Smooth muscle cell (in vitro differentiated cells): ENCODE measurements around the gene PEPD. TPM values are rescaled to one million over a fixed set of nuclear protein-coding genes. Genes with fewer than 3 reads are reported as not detected.

Experiments
- DNase-seq: peaks from one replicate; lab custom pipeline; 2025; ENCODE audit not compliant: unreplicated experiment; lab: John Stamatoyannopoulos, UW
- H2AFZ ChIP-seq: fragments of 200-600 bp; sonication (generic); 2 replicates; pipeline ENCODE4 v1.6.0; 2016; ENCODE audit warnings: antibody characterized with exemption, low read depth, mild to moderate bottlenecking
- H3F3A ChIP-seq: fragments of 200-600 bp; sonication (generic); 2 replicates; pipeline ENCODE4 v1.6.0; 2017; ENCODE audit warnings: antibody characterized with exemption, low read depth
- H3K27ac ChIP-seq: fragments of 200-600 bp; sonication (generic); 2 replicates; pipeline ENCODE4 v1.5.1; 2016; ENCODE audit warnings: low read depth, mild to moderate bottlenecking
- H3K27me3 ChIP-seq: fragments of 200-600 bp; sonication (generic); 2 replicates; pipeline ENCODE4 v1.6.1; 2016; ENCODE audit warnings: low read depth, mild to moderate bottlenecking
- H3K36me3 ChIP-seq: fragments of 200-600 bp; sonication (generic); 2 replicates; pipeline ENCODE4 v1.5.1; 2016; ENCODE audit warnings: low read depth
- H3K4me1 ChIP-seq: fragments of 200-600 bp; sonication (generic); 2 replicates; pipeline ENCODE4 v1.5.1; 2016; ENCODE audit warnings: low read depth
- H3K4me2 ChIP-seq: fragments of 200-600 bp; sonication (generic); 2 replicates; pipeline ENCODE4 v1.6.0; 2016; ENCODE audit warnings: mild to moderate bottlenecking
- H3K4me3 ChIP-seq: fragments of 200-600 bp; sonication (generic); 2 replicates; pipeline ENCODE4 v1.5.1; 2016; ENCODE audit warnings: mild to moderate bottlenecking
- H3K79me2 ChIP-seq: fragments of 200-600 bp; sonication (generic); 2 replicates; pipeline ENCODE4 v1.6.0; 2016; ENCODE audit warnings: low read depth, mild to moderate bottlenecking
- H3K9ac ChIP-seq: fragments of 200-600 bp; sonication (generic); 2 replicates; pipeline ENCODE4 v1.6.0; 2016; ENCODE audit warnings: low read depth
- H3K9me3 ChIP-seq: fragments of 200-600 bp; sonication (generic); replicated peaks from 2 replicates; pipeline ENCODE4 v1.5.1; 2016; ENCODE audit warnings: low read depth
- H4K20me1 ChIP-seq: fragments of 200-600 bp; sonication (generic); 2 replicates; pipeline ENCODE4 v1.6.0; 2016; ENCODE audit warnings: low read depth
- WGBS: methylation state at CpG from one replicate; pipeline ENCODE4 v1.1.7; 2016; ENCODE audit warnings: low lambda C conversion rate; 5-methylcytosine and 5-hydroxymethylcytosine counted together
- polyA plus RNA-seq: library from polyadenylated mRNA; unstranded; fragments of >200 nt; fragmentation: Nextera tagmentation; extraction: Ambion mirVana; gene quantifications from 2 replicates; pipeline ENCODE4 v1.2.1, GENCODE V29; 2016
- total RNA-seq: library from RNA; depleted of rRNA; stranded (reverse); fragments of >200 nt; gene quantifications from 2 replicates; pipeline ENCODE4 v1.2.3, GENCODE V29; 2014
- TF ChIP-seq, protein P1 (sequence below): fragments of 200-600 bp; sonication (generic); IDR thresholded peaks from 2 replicates; pipeline ENCODE4 v1.5.1; 2017; ENCODE audit warnings: borderline replicate concordance, mild to moderate bottlenecking, antibody characterized with exemption; ENCODE audit not compliant: insufficient read depth, poor library complexity, severe bottlenecking

The PEPD gene
- total and polyA plus RNA-seq, 2 experiments from 2014 or later = 57.2 to 70.4 TPM

DNA sequence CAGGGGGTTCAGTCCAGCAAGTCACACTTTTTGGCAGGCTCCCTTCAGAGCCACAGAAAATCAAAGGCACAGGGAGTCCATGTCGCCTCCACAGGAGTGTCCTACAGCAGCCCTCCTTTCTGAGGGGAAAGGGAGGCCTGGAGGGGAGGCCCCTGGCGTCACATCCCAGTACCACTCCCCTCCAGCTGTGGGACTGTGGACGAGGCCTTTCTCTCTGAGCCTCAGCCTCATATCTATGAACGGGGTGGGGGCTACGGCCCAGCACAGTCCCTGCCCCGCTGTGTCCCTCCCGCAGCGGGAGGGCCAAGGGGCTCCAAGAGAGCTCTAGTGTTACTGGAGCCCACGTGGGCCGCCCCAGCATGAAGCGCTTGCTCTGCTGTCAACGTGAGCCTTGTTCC, 23.8 kb downstream of the PEPD start:
- H3K36me3 ChIP-seq = no peaks in the 10 kb centered on the region
- no peak overlapping the region for H3K4me3 ChIP-seq
- no peak overlapping the region for H3K4me2 ChIP-seq
- H2AFZ ChIP-seq = no peak overlapping the region
- no peaks in the 10 kb centered on the region for H3K9me3 ChIP-seq
- no peaks in the 10 kb centered on the region for H3K27me3 ChIP-seq
- no peaks in the 10 kb centered on the region for H3K4me1 ChIP-seq
- TF ChIP-seq, protein P1, sequence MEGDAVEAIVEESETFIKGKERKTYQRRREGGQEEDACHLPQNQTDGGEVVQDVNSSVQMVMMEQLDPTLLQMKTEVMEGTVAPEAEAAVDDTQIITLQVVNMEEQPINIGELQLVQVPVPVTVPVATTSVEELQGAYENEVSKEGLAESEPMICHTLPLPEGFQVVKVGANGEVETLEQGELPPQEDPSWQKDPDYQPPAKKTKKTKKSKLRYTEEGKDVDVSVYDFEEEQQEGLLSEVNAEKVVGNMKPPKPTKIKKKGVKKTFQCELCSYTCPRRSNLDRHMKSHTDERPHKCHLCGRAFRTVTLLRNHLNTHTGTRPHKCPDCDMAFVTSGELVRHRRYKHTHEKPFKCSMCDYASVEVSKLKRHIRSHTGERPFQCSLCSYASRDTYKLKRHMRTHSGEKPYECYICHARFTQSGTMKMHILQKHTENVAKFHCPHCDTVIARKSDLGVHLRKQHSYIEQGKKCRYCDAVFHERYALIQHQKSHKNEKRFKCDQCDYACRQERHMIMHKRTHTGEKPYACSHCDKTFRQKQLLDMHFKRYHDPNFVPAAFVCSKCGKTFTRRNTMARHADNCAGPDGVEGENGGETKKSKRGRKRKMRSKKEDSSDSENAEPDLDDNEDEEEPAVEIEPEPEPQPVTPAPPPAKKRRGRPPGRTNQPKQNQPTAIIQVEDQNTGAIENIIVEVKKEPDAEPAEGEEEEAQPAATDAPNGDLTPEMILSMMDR = no peak
- H4K20me1 ChIP-seq = no peaks in the 10 kb centered on the region
- 95% methylated on average over 12 of the region's 12 CpGs for WGBS
- no peaks in the 10 kb centered on the region for H3K79me2 ChIP-seq
- H3K27ac ChIP-seq = no peak overlapping the region
- DNase-seq = no peak
- no peak overlapping the region for H3K9ac ChIP-seq
- H3F3A ChIP-seq = no peaks in the 10 kb centered on the region

DNA sequence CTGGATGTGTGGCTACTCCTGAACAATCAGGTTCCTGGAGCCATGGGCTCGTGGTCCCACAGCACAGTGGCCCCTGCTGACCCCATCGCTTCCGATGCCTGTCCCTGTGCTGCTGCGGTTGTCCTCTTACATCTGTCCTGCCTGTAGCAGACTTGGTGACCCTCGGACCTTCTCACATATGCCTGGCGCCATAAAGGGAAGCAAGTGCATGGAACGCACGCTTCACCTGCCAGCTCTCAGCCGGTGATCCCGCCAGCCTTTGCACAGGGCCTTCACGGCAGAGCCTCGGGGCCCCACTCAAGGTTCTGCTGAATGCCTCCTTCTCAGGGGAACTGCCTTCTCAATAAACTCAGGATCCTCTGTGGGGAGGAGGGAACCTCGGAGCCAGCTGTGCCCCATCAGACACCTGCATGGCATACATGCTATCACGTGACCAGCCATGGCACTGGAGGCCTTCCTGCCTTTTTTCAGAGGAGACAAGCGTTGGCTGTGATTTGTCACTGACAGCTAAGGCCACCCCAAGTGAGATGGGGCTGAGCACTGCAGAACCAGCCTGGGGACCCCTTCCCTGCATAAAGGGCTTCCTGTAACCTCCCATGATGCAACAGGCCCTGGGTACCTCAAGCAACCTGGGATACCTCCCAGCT, 24.3 kb downstream of the PEPD start:
- Histone ChIP-seq H3K9me3 (no peaks in the 10 kb centered on the region), H3K4me2 (no peak overlapping the region), H3K9ac (no peak overlapping the region), H3F3A (no peaks in the 10 kb centered on the region), H3K36me3 (no peaks in the 10 kb centered on the region), H2AFZ (no peak overlapping the region), H3K27me3 (no peaks in the 10 kb centered on the region), H4K20me1 (no peaks in the 10 kb centered on the region), H3K4me1 (no peaks in the 10 kb centered on the region), H3K27ac (no peak overlapping the region), H3K4me3 (no peak overlapping the region), H3K79me2 (no peaks in the 10 kb centered on the region)
- TF ChIP-seq, protein P1 = no peak
- WGBS = 98% methylated on average over 15 of the region's 15 CpGs
- DNase-seq = no peak

DNA sequence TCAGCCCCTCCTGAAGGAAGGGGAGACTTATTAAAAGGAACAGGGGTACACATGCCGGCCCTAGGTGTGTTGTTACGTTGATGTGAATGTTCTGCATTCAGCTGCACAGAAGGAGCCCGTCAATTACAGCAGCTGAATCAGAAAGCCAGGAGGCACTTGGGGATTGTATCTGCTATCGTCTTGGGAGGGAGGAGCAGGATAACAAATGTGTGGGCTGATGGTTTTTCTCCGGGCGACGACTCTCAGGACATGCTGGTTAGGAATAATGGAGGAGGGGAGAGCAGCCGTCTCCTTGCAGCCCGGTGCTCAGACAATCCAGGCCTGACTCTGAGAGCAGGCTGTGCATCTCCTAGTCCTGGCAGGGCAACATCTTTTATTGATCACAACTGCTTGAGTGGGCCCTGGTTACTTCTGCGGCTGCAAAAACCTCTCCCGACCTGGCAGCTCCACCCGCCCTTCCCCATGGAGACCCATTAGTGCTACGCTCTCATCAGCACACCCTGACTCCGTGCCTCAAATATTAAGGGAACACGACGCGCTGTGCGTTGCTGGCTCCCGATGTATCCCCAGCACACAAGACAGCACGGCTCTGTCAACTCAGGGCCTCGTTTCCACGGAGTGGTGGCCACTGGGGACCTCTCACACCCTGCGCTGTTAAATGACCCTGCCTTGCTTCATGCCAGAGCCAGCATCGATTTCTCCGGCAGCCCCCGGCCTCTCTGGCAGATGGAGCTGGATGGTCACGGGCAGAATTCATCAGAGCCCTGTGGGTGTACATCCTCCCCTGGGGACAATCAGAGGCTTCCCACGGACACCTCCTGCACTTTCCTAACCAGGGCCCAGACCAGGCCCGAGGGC, 25.3 kb downstream of the PEPD start:
- Histone ChIP-seq H3K27me3 (no peaks in the 10 kb centered on the region), H3F3A (no peaks in the 10 kb centered on the region), H3K36me3 (no peaks in the 10 kb centered on the region), H4K20me1 (no peaks in the 10 kb centered on the region), H3K4me3 (no peak overlapping the region), H3K4me1 (no peaks in the 10 kb centered on the region), H2AFZ (no peak overlapping the region), H3K27ac (no peak overlapping the region), H3K79me2 (no peaks in the 10 kb centered on the region), H3K9me3 (no peaks in the 10 kb centered on the region), H3K9ac (no peak overlapping the region), H3K4me2 (no peak overlapping the region)
- WGBS = 90% methylated on average over 29 of the region's 29 CpGs
- no peak for DNase-seq
- TF ChIP-seq, protein P1 = no peak
